Nephron progenitor cell (in vitro differentiated cells): ENCODE results near the gene LIF.

ENCODE experiments used
- DNase-seq: peaks from one replicate; pipeline ENCODE4 v3.0.0; 2021
- H3K27ac Mint-ChIP-seq: 2 replicates; pipeline ENCODE4 v1.8.0; 2021; ENCODE audit warnings: mild to moderate bottlenecking, moderate library complexity, mixed read lengths
- H3K27me3 Mint-ChIP-seq: 2 replicates; pipeline ENCODE4 v1.8.0; 2021; ENCODE audit warnings: mild to moderate bottlenecking, low read depth, mixed read lengths; ENCODE audit not compliant: poor library complexity
- H3K36me3 Mint-ChIP-seq: 2 replicates; pipeline ENCODE4 v1.8.0; 2021; ENCODE audit warnings: low read depth, mixed read lengths
- H3K4me1 Mint-ChIP-seq: 2 replicates; pipeline ENCODE4 v1.8.0; 2021; ENCODE audit warnings: mixed read lengths
- H3K4me3 Mint-ChIP-seq: 2 replicates; pipeline ENCODE4 v1.8.0; 2021; ENCODE audit warnings: mild to moderate bottlenecking, moderate library complexity, mixed read lengths
- H3K9me3 Mint-ChIP-seq: 2 replicates; pipeline ENCODE4 v1.8.0; 2021; ENCODE audit warnings: mild to moderate bottlenecking, moderate library complexity, mixed read lengths
- CTCF ChIP-seq: fragments of 200-600 bp; sonication (generic); IDR thresholded peaks from 2 replicates; pipeline ENCODE4 v1.5.0; 2021; ENCODE audit warnings: antibody characterized with exemption

LIF gene

GRCh38 chr22:30274437-30274812, 27.9 kb upstream of the LIF start:
- H3K27me3 Mint-ChIP-seq, result peaks cover 18% of the 10 kb centered on the region

GRCh38 chr22:30273711-30274436, 27.3 kb upstream of the LIF start:
- Mint-ChIP-seq H3K27me3 (peaks cover 18% of the 10 kb centered on the region), H3K36me3 (no peaks in the 10 kb centered on the region), H3K9me3 (no peaks in the 10 kb centered on the region), H3K4me1 (peaks cover 13% of the 10 kb centered on the region), H3K27ac (no peak overlapping the region), H3K4me3 (no peak overlapping the region)
- DNase-seq, result no peak
- no peak for TF ChIP-seq CTCF

More at GRCh38 chr22:30274437-30274812, 27.9 kb upstream of the LIF start:
- Mint-ChIP-seq H3K4me3 (no peak overlapping the region), H3K27ac (no peak overlapping the region), H3K9me3 (no peaks in the 10 kb centered on the region), H3K36me3 (no peaks in the 10 kb centered on the region), H3K4me1 (peaks cover 13% of the 10 kb centered on the region)
- no peak for TF ChIP-seq CTCF
- no peak for DNase-seq

GRCh38 chr22:30272781-30273601, 26.4 kb upstream of the LIF start:
- TF ChIP-seq CTCF, result no peak
- peaks cover 18% of the 10 kb centered on the region for H3K27me3 Mint-ChIP-seq
- H3K27ac Mint-ChIP-seq, result no peak overlapping the region
- no peak for DNase-seq
- H3K36me3 Mint-ChIP-seq, result no peaks in the 10 kb centered on the region
- peaks cover 10% of the 10 kb centered on the region for H3K4me1 Mint-ChIP-seq
- no peaks in the 10 kb centered on the region for H3K9me3 Mint-ChIP-seq
- H3K4me3 Mint-ChIP-seq, result no peak overlapping the region

GRCh38 chr22:30270832-30271231, 24.3 kb upstream of the LIF start:
- Mint-ChIP-seq H3K4me3 (no peak overlapping the region), H3K27ac (no peak overlapping the region), H3K27me3 (peaks cover 16% of the 10 kb centered on the region), H3K9me3 (no peaks in the 10 kb centered on the region), H3K36me3 (no peaks in the 10 kb centered on the region), H3K4me1 (peaks cover under 1% of the 10 kb centered on the region)
- TF ChIP-seq CTCF, result no peak
- DNase-seq, result no peak

GRCh38 chr22:30268331-30268730, 21.8 kb upstream of the LIF start:
- H3K4me1 Mint-ChIP-seq, result peaks cover under 1% of the 10 kb centered on the region
- no peak for DNase-seq
- no peak overlapping the region for H3K4me3 Mint-ChIP-seq
- no peaks in the 10 kb centered on the region for H3K9me3 Mint-ChIP-seq
- H3K36me3 Mint-ChIP-seq, result no peaks in the 10 kb centered on the region
- peaks cover 7% of the 10 kb centered on the region for H3K27me3 Mint-ChIP-seq
- peak overlapping the region; percentile 52 for H3K27ac Mint-ChIP-seq
- TF ChIP-seq CTCF, result no peak
